HEK293 (cell line): ENCODE measurements around the gene NIPAL1.

ENCODE experiments used
- CTCF ChIA-PET: fragments of 350-600 bp; formaldehyde crosslinking; extraction: SDS; loops from one replicate; lab custom pipeline; 2021; ENCODE audit warnings: antibody characterized with exemption; lab: Yijun Ruan, JAX
- POLR2A ChIA-PET: fragments of 300-600 bp; formaldehyde crosslinking; extraction: SDS; loops from one replicate; lab custom pipeline; 2020; ENCODE audit warnings: antibody characterized with exemption, inconsistent platforms; lab: Yijun Ruan, JAX
- H3K27ac ChIP-seq: fragments of 200-500 bp; sonication (Bioruptor generic); 2 replicates; pipeline ENCODE4 v1.5.1; 2014; ENCODE audit warnings: low read depth, low read length, control low read depth, inconsistent platforms; ENCODE audit errors: extremely low read depth
- H3K36me3 ChIP-seq, 2 experiments: fragments of 200-500 bp in 1 of 2; sonication (Bioruptor generic) in 1 of 2; 1 replicate in 1 of 2; 2 replicates in 1 of 2; pipeline ENCODE4 v1.5.1; 2014 to 2017; ENCODE audit warnings: inconsistent platforms in 2 of 2, low read length in 2 of 2; ENCODE audit not compliant: control insufficient read depth in 2 of 2, insufficient read depth in 1 of 2
- H3K4me1 ChIP-seq: fragments of 200-500 bp; sonication (Bioruptor generic); 2 replicates; pipeline ENCODE4 v1.5.1; 2014; ENCODE audit warnings: mild to moderate bottlenecking, low read length, inconsistent platforms; ENCODE audit not compliant: control insufficient read depth, insufficient read depth
- H3K4me3 ChIP-seq: 2 replicates; pipeline ENCODE4 v1.5.1; 2011; ENCODE audit warnings: low read depth, mild to moderate bottlenecking, control low read depth, low read length, moderate library complexity
- H3K9me3 ChIP-seq: fragments of 200-500 bp; sonication (Bioruptor generic); 2 replicates; pipeline ENCODE4 v1.5.1; 2014; ENCODE audit warnings: low read depth, low read length, inconsistent platforms; ENCODE audit not compliant: control insufficient read depth, insufficient read depth
- GLIS1 ChIP-seq: fragments of 450-650 bp; formaldehyde crosslinking; IDR thresholded peaks from 2 replicates; pipeline ENCODE4 v1.5.1; 2016; ENCODE audit warnings: missing biosample characterization, missing genetic modification characterization
- RBAK ChIP-seq: fragments of 450-650 bp; formaldehyde crosslinking; IDR thresholded peaks from 2 replicates; pipeline ENCODE4 v1.5.1; 2016; ENCODE audit warnings: missing biosample characterization, missing genetic modification characterization
- YY2 ChIP-seq: fragments of 450-650 bp; formaldehyde crosslinking; IDR thresholded peaks from 2 replicates; pipeline ENCODE4 v1.5.1; 2016; ENCODE audit warnings: missing biosample characterization, missing genetic modification characterization
- ZBTB20 ChIP-seq: fragments of 450-650 bp; formaldehyde crosslinking; IDR thresholded peaks from 2 replicates; pipeline ENCODE4 v1.5.1; 2016; ENCODE audit warnings: missing biosample characterization, missing genetic modification characterization
- ZBTB48 ChIP-seq: fragments of 450-650 bp; formaldehyde crosslinking; IDR thresholded peaks from 2 replicates; pipeline ENCODE4 v1.5.1; 2016; ENCODE audit warnings: missing biosample characterization, missing genetic modification characterization
- ZNF350 ChIP-seq: fragments of 450-650 bp; formaldehyde crosslinking; IDR thresholded peaks from 2 replicates; pipeline ENCODE4 v1.5.0; 2017; ENCODE audit warnings: missing biosample characterization, mild to moderate bottlenecking, missing genetic modification characterization
- ZNF366 ChIP-seq: fragments of 450-650 bp; formaldehyde crosslinking; conservative IDR thresholded peaks from 2 replicates; pipeline ENCODE4 v1.5.1; 2016; ENCODE audit warnings: missing biosample characterization, missing genetic modification characterization
- ZNF391 ChIP-seq: fragments of 450-650 bp; formaldehyde crosslinking; IDR thresholded peaks from 2 replicates; pipeline ENCODE4 v1.5.1; 2016; ENCODE audit warnings: low read depth, missing biosample characterization, missing genetic modification characterization, borderline replicate concordance
- ZNF555 ChIP-seq: fragments of 450-650 bp; formaldehyde crosslinking; conservative IDR thresholded peaks from 2 replicates; pipeline ENCODE4 v1.5.1; 2017; ENCODE audit warnings: missing biosample characterization, mild to moderate bottlenecking, missing genetic modification characterization, inconsistent platforms
- ZNF571 ChIP-seq: fragments of 450-650 bp; formaldehyde crosslinking; IDR thresholded peaks from 2 replicates; pipeline ENCODE4 v1.5.0; 2017; ENCODE audit warnings: missing biosample characterization, missing genetic modification characterization
- ZNF621 ChIP-seq: fragments of 450-650 bp; formaldehyde crosslinking; IDR thresholded peaks from 2 replicates; pipeline ENCODE4 v1.5.1; 2017; ENCODE audit warnings: missing biosample characterization, missing genetic modification characterization
- ZSCAN30 ChIP-seq: fragments of 450-650 bp; IDR thresholded peaks from 2 replicates; pipeline ENCODE4 v1.5.1; 2018; ENCODE audit warnings: missing biosample characterization, mild to moderate bottlenecking, missing genetic modification characterization, moderate library complexity
- ZXDB ChIP-seq: fragments of 450-650 bp; formaldehyde crosslinking; IDR thresholded peaks from 2 replicates; pipeline ENCODE4 v1.5.1; 2016; ENCODE audit warnings: missing biosample characterization, missing genetic modification characterization
- TF ChIP-seq, protein P1 (sequence below): fragments of 450-650 bp; formaldehyde crosslinking; IDR thresholded peaks from 2 replicates; pipeline ENCODE4 v1.5.1; 2016; ENCODE audit warnings: missing biosample characterization, missing genetic modification characterization
- TF ChIP-seq, protein P2 (sequence below): fragments of 450-650 bp; formaldehyde crosslinking; optimal IDR thresholded peaks from 2 replicates; pipeline ENCODE3; 2016; ENCODE audit warnings: missing biosample characterization, mild to moderate bottlenecking, missing genetic modification characterization
- TF ChIP-seq, protein P3 (sequence below): fragments of 450-650 bp; formaldehyde crosslinking; IDR thresholded peaks from 2 replicates; pipeline ENCODE4 v1.5.1; 2016; ENCODE audit warnings: missing biosample characterization, missing genetic modification characterization
- TF ChIP-seq, protein P4 (sequence below): fragments of 450-650 bp; formaldehyde crosslinking; IDR thresholded peaks from 2 replicates; pipeline ENCODE4 v1.5.1; 2017; ENCODE audit warnings: missing biosample characterization, missing genetic modification characterization
- TF ChIP-seq, protein P5 (sequence below): fragments of 450-650 bp; formaldehyde crosslinking; IDR thresholded peaks from 2 replicates; pipeline ENCODE4 v1.5.1; 2016; ENCODE audit warnings: missing biosample characterization, missing genetic modification characterization

The NIPAL1 gene

DNA sequence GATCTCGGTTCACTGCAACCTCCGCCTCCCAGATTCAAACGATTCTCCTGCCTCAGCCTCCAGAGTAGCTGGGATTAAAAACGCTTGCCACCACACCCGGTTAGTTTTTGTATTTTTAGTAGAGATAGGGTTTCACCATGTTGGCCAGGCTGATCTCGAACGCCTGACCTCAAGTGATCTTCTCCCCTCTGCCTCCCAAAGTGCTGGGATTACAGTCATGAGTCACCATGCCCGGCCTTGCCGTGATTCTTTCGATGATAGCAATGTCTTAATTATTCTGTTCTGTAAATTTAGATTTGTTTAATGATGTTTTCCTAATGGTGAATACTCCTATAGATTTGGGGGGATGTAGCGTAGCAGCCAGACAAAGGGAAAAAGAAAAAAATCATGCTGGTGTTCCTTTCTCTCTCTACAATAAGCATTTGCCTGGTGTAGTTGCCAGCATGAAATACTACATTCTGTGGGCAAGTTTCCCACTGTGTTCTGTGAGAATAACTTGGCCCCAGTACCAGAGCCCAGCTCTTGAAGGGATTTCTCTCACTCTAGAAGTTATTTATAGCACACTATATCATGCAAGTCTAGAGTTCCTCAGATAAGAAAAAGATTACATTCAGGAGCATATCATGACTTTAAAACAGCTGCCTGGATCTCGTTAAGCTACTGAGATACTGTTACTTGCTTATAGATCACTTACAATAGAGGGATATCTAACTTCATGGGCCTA is 15.4 kb downstream of the NIPAL1 start:
- ChIA-PET CTCF (interaction anchor here (0.8 to 1.6 kb wide), 5 partner anchors 13 to 336 kb away, joined by 3 to 8 read pairs (median 5); no protein-coding TSS in a partner anchor), POLR2A (interaction anchor here (1.3 kb wide), 1 partner anchor 17 kb away, joined by 3 read pairs; no protein-coding TSS in a partner anchor)
- Histone ChIP-seq H3K9me3 (no peaks in the 10 kb centered on the region), H3K4me1 (no peaks in the 10 kb centered on the region), H3K27ac (no peak overlapping the region; the same call in 1 of the 2 replicates), H3K36me3 (peaks cover 0 to 31% of the 10 kb centered on the region in 2 experiments; a peak in 2 of 3 replicates), H3K4me3 (no peak overlapping the region)
- TF ChIP-seq ZNF571 (no peak), ZNF555 (no peak), ZNF366 (tag by site-specific recombination) (0 out of 2 replicates have a peak, but pooled peaks have one; percentile 16), RBAK (tag by site-specific recombination) (no peak), GLIS1 (tag by site-specific recombination) (peak; percentile 21; the same call in 1 of the 2 replicates), ZNF391 (no peak), ZSCAN30 (tag by site-specific recombination) (no peak), ZXDB (0 out of 2 replicates have a peak, but pooled peaks have one; percentile 17), YY2 (tag by site-specific recombination) (no peak), ZBTB48 (no peak), ZNF350 (no peak)
- TF ChIP-seq, protein P1, sequence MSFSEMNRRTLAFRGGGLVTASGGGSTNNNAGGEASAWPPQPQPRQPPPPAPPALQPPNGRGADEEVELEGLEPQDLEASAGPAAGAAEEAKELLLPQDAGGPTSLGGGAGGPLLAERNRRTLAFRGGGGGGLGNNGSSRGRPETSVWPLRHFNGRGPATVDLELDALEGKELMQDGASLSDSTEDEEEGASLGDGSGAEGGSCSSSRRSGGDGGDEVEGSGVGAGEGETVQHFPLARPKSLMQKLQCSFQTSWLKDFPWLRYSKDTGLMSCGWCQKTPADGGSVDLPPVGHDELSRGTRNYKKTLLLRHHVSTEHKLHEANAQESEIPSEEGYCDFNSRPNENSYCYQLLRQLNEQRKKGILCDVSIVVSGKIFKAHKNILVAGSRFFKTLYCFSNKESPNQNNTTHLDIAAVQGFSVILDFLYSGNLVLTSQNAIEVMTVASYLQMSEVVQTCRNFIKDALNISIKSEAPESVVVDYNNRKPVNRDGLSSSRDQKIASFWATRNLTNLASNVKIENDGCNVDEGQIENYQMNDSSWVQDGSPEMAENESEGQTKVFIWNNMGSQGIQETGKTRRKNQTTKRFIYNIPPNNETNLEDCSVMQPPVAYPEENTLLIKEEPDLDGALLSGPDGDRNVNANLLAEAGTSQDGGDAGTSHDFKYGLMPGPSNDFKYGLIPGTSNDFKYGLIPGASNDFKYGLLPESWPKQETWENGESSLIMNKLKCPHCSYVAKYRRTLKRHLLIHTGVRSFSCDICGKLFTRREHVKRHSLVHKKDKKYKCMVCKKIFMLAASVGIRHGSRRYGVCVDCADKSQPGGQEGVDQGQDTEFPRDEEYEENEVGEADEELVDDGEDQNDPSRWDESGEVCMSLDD, result no peak
- TF ChIP-seq, protein P2, sequence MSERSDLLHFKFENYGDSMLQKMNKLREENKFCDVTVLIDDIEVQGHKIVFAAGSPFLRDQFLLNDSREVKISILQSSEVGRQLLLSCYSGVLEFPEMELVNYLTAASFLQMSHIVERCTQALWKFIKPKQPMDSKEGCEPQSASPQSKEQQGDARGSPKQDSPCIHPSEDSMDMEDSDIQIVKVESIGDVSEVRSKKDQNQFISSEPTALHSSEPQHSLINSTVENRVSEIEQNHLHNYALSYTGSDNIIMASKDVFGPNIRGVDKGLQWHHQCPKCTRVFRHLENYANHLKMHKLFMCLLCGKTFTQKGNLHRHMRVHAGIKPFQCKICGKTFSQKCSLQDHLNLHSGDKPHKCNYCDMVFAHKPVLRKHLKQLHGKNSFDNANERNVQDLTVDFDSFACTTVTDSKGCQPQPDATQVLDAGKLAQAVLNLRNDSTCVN, result no peak
- TF ChIP-seq, protein P3, sequence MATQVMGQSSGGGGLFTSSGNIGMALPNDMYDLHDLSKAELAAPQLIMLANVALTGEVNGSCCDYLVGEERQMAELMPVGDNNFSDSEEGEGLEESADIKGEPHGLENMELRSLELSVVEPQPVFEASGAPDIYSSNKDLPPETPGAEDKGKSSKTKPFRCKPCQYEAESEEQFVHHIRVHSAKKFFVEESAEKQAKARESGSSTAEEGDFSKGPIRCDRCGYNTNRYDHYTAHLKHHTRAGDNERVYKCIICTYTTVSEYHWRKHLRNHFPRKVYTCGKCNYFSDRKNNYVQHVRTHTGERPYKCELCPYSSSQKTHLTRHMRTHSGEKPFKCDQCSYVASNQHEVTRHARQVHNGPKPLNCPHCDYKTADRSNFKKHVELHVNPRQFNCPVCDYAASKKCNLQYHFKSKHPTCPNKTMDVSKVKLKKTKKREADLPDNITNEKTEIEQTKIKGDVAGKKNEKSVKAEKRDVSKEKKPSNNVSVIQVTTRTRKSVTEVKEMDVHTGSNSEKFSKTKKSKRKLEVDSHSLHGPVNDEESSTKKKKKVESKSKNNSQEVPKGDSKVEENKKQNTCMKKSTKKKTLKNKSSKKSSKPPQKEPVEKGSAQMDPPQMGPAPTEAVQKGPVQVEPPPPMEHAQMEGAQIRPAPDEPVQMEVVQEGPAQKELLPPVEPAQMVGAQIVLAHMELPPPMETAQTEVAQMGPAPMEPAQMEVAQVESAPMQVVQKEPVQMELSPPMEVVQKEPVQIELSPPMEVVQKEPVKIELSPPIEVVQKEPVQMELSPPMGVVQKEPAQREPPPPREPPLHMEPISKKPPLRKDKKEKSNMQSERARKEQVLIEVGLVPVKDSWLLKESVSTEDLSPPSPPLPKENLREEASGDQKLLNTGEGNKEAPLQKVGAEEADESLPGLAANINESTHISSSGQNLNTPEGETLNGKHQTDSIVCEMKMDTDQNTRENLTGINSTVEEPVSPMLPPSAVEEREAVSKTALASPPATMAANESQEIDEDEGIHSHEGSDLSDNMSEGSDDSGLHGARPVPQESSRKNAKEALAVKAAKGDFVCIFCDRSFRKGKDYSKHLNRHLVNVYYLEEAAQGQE, result no peak
- TF ChIP-seq, protein P4, sequence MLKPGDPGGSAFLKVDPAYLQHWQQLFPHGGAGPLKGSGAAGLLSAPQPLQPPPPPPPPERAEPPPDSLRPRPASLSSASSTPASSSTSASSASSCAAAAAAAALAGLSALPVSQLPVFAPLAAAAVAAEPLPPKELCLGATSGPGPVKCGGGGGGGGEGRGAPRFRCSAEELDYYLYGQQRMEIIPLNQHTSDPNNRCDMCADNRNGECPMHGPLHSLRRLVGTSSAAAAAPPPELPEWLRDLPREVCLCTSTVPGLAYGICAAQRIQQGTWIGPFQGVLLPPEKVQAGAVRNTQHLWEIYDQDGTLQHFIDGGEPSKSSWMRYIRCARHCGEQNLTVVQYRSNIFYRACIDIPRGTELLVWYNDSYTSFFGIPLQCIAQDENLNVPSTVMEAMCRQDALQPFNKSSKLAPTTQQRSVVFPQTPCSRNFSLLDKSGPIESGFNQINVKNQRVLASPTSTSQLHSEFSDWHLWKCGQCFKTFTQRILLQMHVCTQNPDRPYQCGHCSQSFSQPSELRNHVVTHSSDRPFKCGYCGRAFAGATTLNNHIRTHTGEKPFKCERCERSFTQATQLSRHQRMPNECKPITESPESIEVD (tag by site-specific recombination), result peak; percentile 64

DNA sequence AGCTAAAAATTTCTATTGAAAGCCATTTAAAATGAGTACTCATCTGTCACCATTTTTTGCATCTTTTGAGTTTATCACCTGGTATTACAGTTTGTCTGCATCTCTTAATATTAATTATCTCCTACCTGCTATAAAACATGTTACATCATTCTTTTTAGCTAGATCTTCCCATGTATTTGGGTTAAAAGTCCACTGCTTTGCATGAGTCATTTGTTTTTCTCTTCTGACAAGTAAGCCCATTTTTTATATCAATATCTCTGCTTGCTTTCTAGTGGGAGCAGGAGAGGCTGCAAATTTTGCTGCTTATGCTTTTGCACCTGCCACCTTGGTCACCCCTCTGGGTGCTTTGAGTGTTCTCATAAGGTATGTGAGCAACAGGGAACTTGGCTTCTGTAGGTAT is 16.1 kb downstream of the NIPAL1 start:
- CTCF ChIA-PET, result interaction anchor here (1.0 to 1.6 kb wide), 3 partner anchors 55 to 77 kb away, joined by 5 to 8 read pairs (median 6); no protein-coding TSS in a partner anchor
- POLR2A ChIA-PET, result interaction anchor here (1.3 kb wide), 1 partner anchor 17 kb away, joined by 3 read pairs; no protein-coding TSS in a partner anchor
- no peak overlapping the region for H3K27ac ChIP-seq
- no peak for TF ChIP-seq ZBTB20 (tag by site-specific recombination)
- TF ChIP-seq, protein P3, result no peak
- no peak for TF ChIP-seq ZNF621 (tag by site-specific recombination)
- TF ChIP-seq, protein P5, sequence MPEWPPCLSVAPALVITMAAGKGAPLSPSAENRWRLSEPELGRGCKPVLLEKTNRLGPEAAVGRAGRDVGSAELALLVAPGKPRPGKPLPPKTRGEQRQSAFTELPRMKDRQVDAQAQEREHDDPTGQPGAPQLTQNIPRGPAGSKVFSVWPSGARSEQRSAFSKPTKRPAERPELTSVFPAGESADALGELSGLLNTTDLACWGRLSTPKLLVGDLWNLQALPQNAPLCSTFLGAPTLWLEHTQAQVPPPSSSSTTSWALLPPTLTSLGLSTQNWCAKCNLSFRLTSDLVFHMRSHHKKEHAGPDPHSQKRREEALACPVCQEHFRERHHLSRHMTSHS (tag by site-specific recombination), result no peak

More for the DNA sequence above, 16.1 kb downstream of the NIPAL1 start:
- H3K4me1 ChIP-seq, result no peaks in the 10 kb centered on the region
- H3K4me3 ChIP-seq, result no peak overlapping the region
- H3K9me3 ChIP-seq, result no peaks in the 10 kb centered on the region
- H3K36me3 ChIP-seq, result peaks cover 0 to 28% of the 10 kb centered on the region in 2 experiments; a peak in 1 of 3 replicates
